KMS-11 (cell line): Measurements from ENCODE around the gene LBR.

ENCODE experiments used
- H2AFZ ChIP-seq: fragments of 200-600 bp; sonication (generic); 2 replicates; pipeline ENCODE4 v1.6.1; 2016; ENCODE audit warnings: antibody characterized with exemption, mixed run types, low read depth
- H3K27ac ChIP-seq: fragments of 200-600 bp; sonication (generic); 2 replicates; pipeline ENCODE4 v1.6.1; 2016; ENCODE audit warnings: mild to moderate bottlenecking, mixed run types
- H3K27me3 ChIP-seq: fragments of 200-600 bp; sonication (generic); 2 replicates; pipeline ENCODE4 v1.6.1; 2017; ENCODE audit warnings: mild to moderate bottlenecking, low read depth, mixed run types, moderate library complexity; ENCODE audit not compliant: insufficient read depth
- H3K36me3 ChIP-seq: fragments of 200-600 bp; sonication (generic); 2 replicates; pipeline ENCODE4 v1.6.1; 2017; ENCODE audit warnings: mild to moderate bottlenecking, mixed run types; ENCODE audit not compliant: insufficient read depth
- H3K4me1 ChIP-seq: fragments of 200-600 bp; sonication (generic); 2 replicates; pipeline ENCODE4 v1.6.1; 2016; ENCODE audit warnings: mild to moderate bottlenecking, low read depth, mixed run types; ENCODE audit not compliant: poor library complexity, severe bottlenecking
- H3K4me2 ChIP-seq: fragments of 200-600 bp; sonication (generic); 2 replicates; pipeline ENCODE4 v1.7.0; 2016; ENCODE audit warnings: mild to moderate bottlenecking, mixed run types
- H3K4me3 ChIP-seq: fragments of 200-600 bp; sonication (generic); IDR thresholded peaks from 2 replicates; pipeline ENCODE4 v1.6.1; 2017; ENCODE audit warnings: low read depth, low read length, mixed read lengths; ENCODE audit not compliant: insufficient read depth
- H3K79me2 ChIP-seq: fragments of 200-600 bp; sonication (generic); 2 replicates; pipeline ENCODE4 v1.6.1; 2016; ENCODE audit warnings: low read depth, mixed run types; ENCODE audit not compliant: insufficient read depth
- H3K9ac ChIP-seq: fragments of 200-600 bp; sonication (generic); 2 replicates; pipeline ENCODE4 v1.6.1; 2016; ENCODE audit warnings: mild to moderate bottlenecking, mixed run types
- H4K20me1 ChIP-seq: fragments of 200-600 bp; sonication (generic); 2 replicates; pipeline ENCODE4 v1.6.1; 2016; ENCODE audit warnings: mild to moderate bottlenecking, mixed run types; ENCODE audit not compliant: insufficient read depth
- TF ChIP-seq, protein P1 (sequence below): fragments of 200-600 bp; sonication (generic); conservative IDR thresholded peaks from 2 replicates; pipeline ENCODE4 v1.6.1; 2017; ENCODE audit warnings: low read depth, mild to moderate bottlenecking, antibody characterized with exemption, low read length, moderate library complexity, mixed read lengths

Gene LBR

GRCh38 chr1:225471109-225471452, 43.2 kb upstream of the LBR start:
- no peak overlapping the region for H3K4me3 ChIP-seq
- H3K4me1 ChIP-seq: peaks cover 16% of the 10 kb centered on the region
- H3K27me3 ChIP-seq: no peaks in the 10 kb centered on the region
- H4K20me1 ChIP-seq: no peaks in the 10 kb centered on the region
- H3K36me3 ChIP-seq: no peaks in the 10 kb centered on the region
- no peak overlapping the region for H3K9ac ChIP-seq
- no peak overlapping the region for H2AFZ ChIP-seq
- no peaks in the 10 kb centered on the region for H3K79me2 ChIP-seq
- no peak overlapping the region for H3K27ac ChIP-seq
- TF ChIP-seq, protein P1, sequence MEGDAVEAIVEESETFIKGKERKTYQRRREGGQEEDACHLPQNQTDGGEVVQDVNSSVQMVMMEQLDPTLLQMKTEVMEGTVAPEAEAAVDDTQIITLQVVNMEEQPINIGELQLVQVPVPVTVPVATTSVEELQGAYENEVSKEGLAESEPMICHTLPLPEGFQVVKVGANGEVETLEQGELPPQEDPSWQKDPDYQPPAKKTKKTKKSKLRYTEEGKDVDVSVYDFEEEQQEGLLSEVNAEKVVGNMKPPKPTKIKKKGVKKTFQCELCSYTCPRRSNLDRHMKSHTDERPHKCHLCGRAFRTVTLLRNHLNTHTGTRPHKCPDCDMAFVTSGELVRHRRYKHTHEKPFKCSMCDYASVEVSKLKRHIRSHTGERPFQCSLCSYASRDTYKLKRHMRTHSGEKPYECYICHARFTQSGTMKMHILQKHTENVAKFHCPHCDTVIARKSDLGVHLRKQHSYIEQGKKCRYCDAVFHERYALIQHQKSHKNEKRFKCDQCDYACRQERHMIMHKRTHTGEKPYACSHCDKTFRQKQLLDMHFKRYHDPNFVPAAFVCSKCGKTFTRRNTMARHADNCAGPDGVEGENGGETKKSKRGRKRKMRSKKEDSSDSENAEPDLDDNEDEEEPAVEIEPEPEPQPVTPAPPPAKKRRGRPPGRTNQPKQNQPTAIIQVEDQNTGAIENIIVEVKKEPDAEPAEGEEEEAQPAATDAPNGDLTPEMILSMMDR: no peak
- H3K4me2 ChIP-seq: no peak overlapping the region

DNA sequence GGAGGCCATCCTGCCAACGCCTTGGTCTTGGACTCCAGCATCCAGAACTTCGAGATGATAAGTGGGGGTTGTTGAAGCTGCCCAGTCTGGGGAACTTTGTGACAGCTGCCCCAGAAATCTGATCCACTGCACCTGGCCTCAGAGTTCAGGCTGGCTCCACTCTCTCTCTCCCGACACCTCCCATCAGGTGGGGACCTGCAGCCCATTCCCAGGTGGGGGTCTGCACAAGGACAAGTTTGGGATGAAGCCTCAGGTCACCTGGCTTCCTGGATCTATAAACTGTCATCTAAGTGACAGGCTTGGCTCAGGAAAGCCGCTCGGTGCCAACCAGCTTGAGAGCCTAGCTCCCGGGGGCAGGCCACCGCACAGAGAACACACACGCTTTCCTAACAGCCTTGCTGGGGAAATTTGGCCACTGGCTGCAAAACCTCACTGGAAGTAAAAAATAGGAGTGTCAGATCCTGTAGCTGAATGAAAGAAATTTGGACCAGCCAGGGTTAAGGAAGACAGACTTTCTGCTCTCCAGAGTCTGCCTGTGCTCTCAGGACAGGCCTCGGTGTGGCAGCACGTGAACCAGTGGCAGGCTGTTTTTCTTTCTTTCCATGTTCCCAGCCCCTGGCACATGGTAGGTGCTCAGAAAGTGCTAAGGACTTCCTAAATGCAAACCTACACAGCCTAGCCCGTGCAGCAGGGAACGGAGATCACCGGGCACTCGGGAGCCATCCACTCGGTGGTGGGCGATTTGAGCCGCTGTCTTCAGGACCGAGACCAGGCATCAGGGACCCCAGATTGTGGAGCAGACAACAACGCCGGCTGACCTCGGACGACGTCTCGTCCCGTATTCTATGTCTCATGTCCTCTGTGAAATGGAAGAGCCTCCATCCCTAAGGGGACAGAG, 42.6 kb upstream of the LBR start:
- Histone ChIP-seq H3K27me3 (no peaks in the 10 kb centered on the region), H4K20me1 (no peaks in the 10 kb centered on the region), H3K4me1 (peaks cover 16% of the 10 kb centered on the region), H3K79me2 (no peaks in the 10 kb centered on the region), H2AFZ (no peak overlapping the region), H3K27ac (no peak overlapping the region), H3K9ac (no peak overlapping the region), H3K36me3 (no peaks in the 10 kb centered on the region), H3K4me3 (no peak overlapping the region), H3K4me2 (no peak overlapping the region)
- TF ChIP-seq, protein P1: no peak

GRCh38 chr1:225469051-225469450, 41.2 kb upstream of the LBR start:
- H3K4me1 ChIP-seq: peaks cover 11% of the 10 kb centered on the region
- no peak overlapping the region for H3K9ac ChIP-seq
- H3K27me3 ChIP-seq: no peaks in the 10 kb centered on the region
- no peaks in the 10 kb centered on the region for H4K20me1 ChIP-seq
- no peaks in the 10 kb centered on the region for H3K36me3 ChIP-seq
- TF ChIP-seq, protein P1: no peak
- no peaks in the 10 kb centered on the region for H3K79me2 ChIP-seq
- H3K4me2 ChIP-seq: no peak overlapping the region
- no peak overlapping the region for H3K4me3 ChIP-seq
- H2AFZ ChIP-seq: no peak overlapping the region
- no peak overlapping the region for H3K27ac ChIP-seq

DNA sequence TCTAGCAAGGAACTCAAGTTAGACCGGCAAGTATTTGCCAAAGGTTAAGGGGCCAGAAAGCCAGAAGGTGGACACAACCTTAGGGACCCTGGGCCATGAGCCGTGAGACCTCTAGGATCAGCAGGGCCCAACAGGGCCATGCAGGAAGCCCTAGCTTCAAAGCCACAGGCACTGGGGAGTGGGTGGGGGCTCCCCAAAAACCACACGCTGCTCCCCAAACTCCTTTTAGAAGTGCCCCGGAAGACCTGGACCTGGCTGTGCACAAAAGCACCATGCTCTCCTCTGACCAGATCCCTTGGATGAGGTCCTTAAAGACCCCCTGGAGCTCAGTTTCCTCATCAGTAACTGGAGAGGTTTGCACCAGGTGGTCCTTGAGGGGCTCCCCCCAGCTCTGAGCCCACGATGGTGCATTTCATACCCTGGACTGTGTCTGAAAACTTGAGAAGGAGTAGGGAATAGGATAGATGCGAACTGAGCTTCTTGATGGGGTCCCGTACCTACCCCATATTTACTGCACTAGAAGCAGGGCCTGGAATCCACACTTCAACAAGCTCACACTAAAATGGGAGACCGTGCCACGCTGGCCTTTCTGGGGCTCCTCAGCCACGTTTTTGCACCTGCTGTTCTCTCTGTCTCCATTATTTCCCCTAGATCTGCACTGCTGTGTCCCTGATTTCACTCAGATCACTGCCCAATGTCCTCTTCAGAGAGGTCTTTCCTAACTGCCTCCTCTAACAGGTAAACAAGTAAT, 40.6 kb upstream of the LBR start:
- H4K20me1 ChIP-seq: no peaks in the 10 kb centered on the region
- TF ChIP-seq, protein P1: no peak
- H3K9ac ChIP-seq: peak overlapping the region; percentile 52; the same call in 1 of the 2 replicates
- peaks cover 11% of the 10 kb centered on the region for H3K4me1 ChIP-seq
- H3K27ac ChIP-seq: peak overlapping the region; percentile 76; the same call in 1 of the 2 replicates
- H2AFZ ChIP-seq: peak overlapping the region; percentile 70; the same call in 1 of the 2 replicates
- no peaks in the 10 kb centered on the region for H3K36me3 ChIP-seq
- no peaks in the 10 kb centered on the region for H3K27me3 ChIP-seq
- no peak overlapping the region for H3K4me3 ChIP-seq
- H3K4me2 ChIP-seq: peak overlapping the region; percentile 48
- H3K79me2 ChIP-seq: no peaks in the 10 kb centered on the region
